Right cardiac atrium (tissue), 5 donors: ENCODE measurements around the gene CALHM6. TPM values are rescaled to one million over a fixed set of nuclear protein-coding genes. Genes with fewer than 3 reads are reported as not detected.

Experiments
- ATAC-seq, 2 donors: fragments of 200-7000 bp; cut with Tn5 transposase; one replicate each; pipeline versions ENCODE4 v1.8.0 to v1.9.1; 2020; ENCODE audit warnings: moderate library complexity in 2 of 2, mild to moderate bottlenecking in 1 of 2
- DNase-seq, 3 donors: peaks; one replicate each; pipeline ENCODE4 v3.0.0-alpha.2; 2020
- H3K27ac ChIP-seq: one replicate; pipeline ENCODE4 v1.5.1; 2013; ENCODE audit warnings: mild to moderate bottlenecking, low read length, control low read depth, moderate library complexity
- H3K27me3 ChIP-seq: one replicate; pipeline ENCODE4 v1.6.1; 2013; ENCODE audit not compliant: control insufficient read depth, insufficient read depth
- H3K4me1 ChIP-seq: one replicate; pipeline ENCODE4 v1.6.1; 2013; ENCODE audit warnings: low read length; ENCODE audit not compliant: control insufficient read depth, insufficient read depth
- H3K4me3 ChIP-seq: one replicate; pipeline ENCODE4 v1.5.1; 2013; ENCODE audit warnings: low read length, control low read depth
- H3K9me3 ChIP-seq: one replicate; pipeline ENCODE4 v1.6.1; 2013; ENCODE audit warnings: low read length; ENCODE audit not compliant: control insufficient read depth
- WGBS: extraction: QIAGEN DNeasy Blood & Tissue Kit; methylation state at CpG from one replicate; pipeline ENCODE4 v1.1.7; 2013; 5-methylcytosine and 5-hydroxymethylcytosine counted together
- intact Hi-C, 4 donors: fragments of 100-400 bp; cut with DNase I; formaldehyde crosslinking; loops; one replicate each; pipeline versions ENCODE4 v1.11.0 to v1.14.0; 2022 to 2023
- polyA plus RNA-seq: library from polyadenylated mRNA; stranded (reverse); fragments of 200-250 nt; gene quantifications from one replicate; pipeline ENCODE4 v1.2.3, GENCODE V29; 2013
- total RNA-seq, 4 donors: library from RNA; stranded (reverse); fragmentation: NEBNext Ultra II Directional; extraction: Animal tissue kit (Norgen Biotek cat#: 25700); gene quantifications; one replicate each; pipeline ENCODE4 v1.2.1, GENCODE V29; 2021
- donor health status: healthy with polysubstance abuse.
- donor health status: DM: no; HTN: yes; CAD: no.
- donor health status: DM: no; HTN: no; CAD: no.
- donor health status: DM: no; HTN: yes; CAD: no; lungs with severe emphysema.
- donor health status: DM: yes; HTN: yes; CAD: no.

The CALHM6 gene
- total and polyA plus RNA-seq, 5 donors = 3.0 to 5.9 (median 4.1) TPM

- H3K27me3 ChIP-seq = no peaks in the 10 kb centered on the region
- no peak for DNase-seq
- no peak overlapping the region for H3K27ac ChIP-seq
- intact Hi-C loops = no loop called here
- no peak overlapping the region for H3K4me3 ChIP-seq
- ATAC-seq = no peak
- 93% methylated on average over 9 of the region's 9 CpGs for WGBS
- H3K9me3 ChIP-seq = no peaks in the 10 kb centered on the region
- H3K4me1 ChIP-seq = no peaks in the 10 kb centered on the region
Measured at GRCh38 chr6:116458264-116458663, 2.9 kb upstream of the CALHM6 start.

- no peaks in the 10 kb centered on the region for H3K27me3 ChIP-seq
- WGBS = 90% methylated on average over 4 of the region's 4 CpGs
- DNase-seq (no peak), ATAC-seq (no peak)
- H3K4me1 ChIP-seq = no peaks in the 10 kb centered on the region
- intact Hi-C loops = no loop called here
- no peaks in the 10 kb centered on the region for H3K9me3 ChIP-seq
- H3K27ac ChIP-seq = no peak overlapping the region
- H3K4me3 ChIP-seq = no peak overlapping the region
Measured at GRCh38 chr6:116459927-116460326, 1.2 kb upstream of the CALHM6 start.

- H3K27ac ChIP-seq = no peak overlapping the region
- WGBS = 11% methylated on average over 84 of the region's 84 CpGs
Measured at GRCh38 chr6:116461932-116462885, 1.0 kb downstream of the CALHM6 start.

GRCh38 chr6:116463301-116463700, 2.1 kb downstream of the CALHM6 start:
- intact Hi-C loops = no loop called here
- Histone ChIP-seq H3K27ac (no peak overlapping the region), H3K4me3 (no peak overlapping the region), H3K27me3 (no peaks in the 10 kb centered on the region), H3K9me3 (no peaks in the 10 kb centered on the region), H3K4me1 (no peaks in the 10 kb centered on the region)
- 89% methylated on average over 4 of the region's 4 CpGs for WGBS
- DNase-seq (no peak), ATAC-seq (no peak)

More at GRCh38 chr6:116461932-116462885, 1.0 kb downstream of the CALHM6 start:
- no peaks in the 10 kb centered on the region for H3K4me1 ChIP-seq
- ATAC-seq (peak; percentile 86 to 88), DNase-seq (peak; percentile 62 to 87 (median 83))
- no peaks in the 10 kb centered on the region for H3K27me3 ChIP-seq
- intact Hi-C loops = no loop called here
- peak overlapping the region; percentile 25 for H3K4me3 ChIP-seq
- H3K9me3 ChIP-seq = no peaks in the 10 kb centered on the region

- DNase-seq (peak in 1 of 3 donors; percentile 32), ATAC-seq (no peak)
- Histone ChIP-seq H3K4me3 (no peak overlapping the region), H3K27ac (no peak overlapping the region), H3K4me1 (no peaks in the 10 kb centered on the region), H3K27me3 (no peaks in the 10 kb centered on the region), H3K9me3 (no peaks in the 10 kb centered on the region)
- 64% methylated on average over 5 of the region's 5 CpGs for WGBS
- intact Hi-C loops = no loop called here
Measured at GRCh38 chr6:116465246-116465645, 4.1 kb downstream of the CALHM6 start.

- H3K4me1 ChIP-seq = no peaks in the 10 kb centered on the region
- no peak overlapping the region for H3K4me3 ChIP-seq
- H3K9me3 ChIP-seq = no peaks in the 10 kb centered on the region
- no peak overlapping the region for H3K27ac ChIP-seq
- intact Hi-C loops = no loop called here
- WGBS = 100% methylated on average over 1 of the region's 1 CpG
- H3K27me3 ChIP-seq = no peaks in the 10 kb centered on the region
- no peak for ATAC-seq
- no peak for DNase-seq
Measured at GRCh38 chr6:116467096-116467495, 5.9 kb downstream of the CALHM6 start.

GRCh38 chr6:116467514-116467913, 6.3 kb downstream of the CALHM6 start:
- Histone ChIP-seq H3K9me3 (no peaks in the 10 kb centered on the region), H3K4me3 (no peak overlapping the region), H3K27ac (no peak overlapping the region), H3K27me3 (no peaks in the 10 kb centered on the region), H3K4me1 (no peaks in the 10 kb centered on the region)
- ATAC-seq = no peak
- no peak for DNase-seq
- intact Hi-C loops = no loop called here

- WGBS = 29% methylated on average over 1 of the region's 1 CpG
- Histone ChIP-seq H3K4me1 (no peaks in the 10 kb centered on the region), H3K27ac (no peak overlapping the region), H3K27me3 (no peaks in the 10 kb centered on the region), H3K4me3 (no peak overlapping the region), H3K9me3 (no peaks in the 10 kb centered on the region)
- DNase-seq (no peak), ATAC-seq (peak in 1 of 2 donors; percentile 53)
- intact Hi-C loops = no loop called here
Measured at GRCh38 chr6:116468293-116468692, 7.1 kb downstream of the CALHM6 start.

GRCh38 chr6:116471531-116471930, 10.4 kb downstream of the CALHM6 start:
- DNase-seq = no peak
- WGBS = 79% methylated on average over 1 of the region's 1 CpG
- H3K27ac ChIP-seq = no peak overlapping the region
- ATAC-seq = no peak
- no peaks in the 10 kb centered on the region for H3K27me3 ChIP-seq
- no peaks in the 10 kb centered on the region for H3K9me3 ChIP-seq
- H3K4me1 ChIP-seq = no peaks in the 10 kb centered on the region
- no peak overlapping the region for H3K4me3 ChIP-seq
- intact Hi-C loops = no loop called here

- no peak for DNase-seq
- WGBS = 88% methylated on average over 3 of the region's 3 CpGs
- intact Hi-C loops = no loop called here
- no peaks in the 10 kb centered on the region for H3K27me3 ChIP-seq
- ATAC-seq = no peak
- no peaks in the 10 kb centered on the region for H3K4me1 ChIP-seq
- no peaks in the 10 kb centered on the region for H3K9me3 ChIP-seq
- H3K4me3 ChIP-seq = no peak overlapping the region
- no peak overlapping the region for H3K27ac ChIP-seq
Measured at GRCh38 chr6:116472706-116473105, 11.5 kb downstream of the CALHM6 start.

GRCh38 chr6:116475141-116475540, 14.0 kb downstream of the CALHM6 start:
- intact Hi-C loops = no loop called here
- ATAC-seq (no peak), DNase-seq (no peak)
- H3K4me1 ChIP-seq = no peaks in the 10 kb centered on the region
- no peak overlapping the region for H3K27ac ChIP-seq
- no peak overlapping the region for H3K4me3 ChIP-seq
- no peaks in the 10 kb centered on the region for H3K9me3 ChIP-seq
- WGBS = 41% methylated on average over 1 of the region's 1 CpG
- no peaks in the 10 kb centered on the region for H3K27me3 ChIP-seq
